NCI-H1417 treated with DMSO at 0.1 percent for 48 hours (cell line): ENCODE measurements around the gene DIP2C.

Source experiments
- DNase-seq: peaks from one replicate; lab custom pipeline; 2025; lab: John Stamatoyannopoulos, UW

Gene DIP2C

GRCh38 chr10:571688-572451, 117.6 kb downstream of the DIP2C start:
- DNase-seq: no peak

DNA sequence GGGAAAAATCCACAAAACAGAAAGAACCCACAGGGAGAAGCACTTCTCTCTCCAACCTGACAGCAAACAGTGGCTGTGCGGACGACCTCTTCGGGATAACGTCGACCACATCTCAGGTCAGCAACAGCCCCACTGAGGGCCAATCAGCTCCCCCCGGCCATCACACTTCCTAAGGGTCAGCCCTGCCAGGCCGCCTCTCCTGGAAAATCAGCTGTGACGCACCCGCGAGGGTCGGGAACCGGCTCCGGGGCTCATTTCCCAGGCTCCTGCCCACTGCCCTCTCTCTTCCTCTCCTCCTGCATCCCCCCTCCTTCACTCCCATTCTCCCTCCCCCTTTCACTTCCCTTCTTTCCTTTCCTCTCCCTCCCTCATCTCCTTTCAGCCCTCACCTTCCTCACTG, 118.3 kb downstream of the DIP2C start:
- DNase-seq: no peak

- DNase-seq: no peak
Observed at GRCh38 chr10:570628-571163, 118.8 kb downstream of the DIP2C start.

DNA sequence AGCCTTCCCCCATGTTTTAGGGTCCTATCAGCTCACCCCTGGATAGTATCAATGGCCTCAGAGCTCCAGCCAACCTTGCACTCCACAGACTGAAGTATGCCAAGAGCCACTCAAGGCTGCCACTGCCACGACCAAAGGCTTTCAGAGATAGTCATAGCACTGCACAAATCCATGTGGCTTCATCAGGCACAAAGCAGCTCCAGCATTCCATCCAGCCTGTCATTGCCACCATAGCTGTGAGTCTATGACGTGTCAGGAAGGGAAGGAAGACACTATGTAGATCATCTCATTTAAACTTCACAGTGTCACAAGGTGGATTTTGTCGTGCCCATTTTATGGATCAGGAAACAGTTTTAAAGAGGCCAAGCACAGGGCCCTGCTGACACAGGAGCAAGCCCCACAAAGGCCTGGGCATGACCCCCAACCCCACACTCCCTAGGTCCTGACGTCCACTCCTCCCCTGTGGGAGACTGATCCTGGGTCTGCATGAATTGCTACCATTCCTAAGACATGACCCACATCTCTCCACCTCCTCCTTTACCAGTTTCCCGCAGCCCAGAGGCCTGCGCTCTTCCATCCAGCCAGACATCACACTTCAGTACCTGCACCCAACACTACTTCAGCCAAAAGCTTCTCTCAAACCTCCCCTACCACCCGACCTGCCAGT, 119.4 kb downstream of the DIP2C start:
- no peak for DNase-seq

DNA sequence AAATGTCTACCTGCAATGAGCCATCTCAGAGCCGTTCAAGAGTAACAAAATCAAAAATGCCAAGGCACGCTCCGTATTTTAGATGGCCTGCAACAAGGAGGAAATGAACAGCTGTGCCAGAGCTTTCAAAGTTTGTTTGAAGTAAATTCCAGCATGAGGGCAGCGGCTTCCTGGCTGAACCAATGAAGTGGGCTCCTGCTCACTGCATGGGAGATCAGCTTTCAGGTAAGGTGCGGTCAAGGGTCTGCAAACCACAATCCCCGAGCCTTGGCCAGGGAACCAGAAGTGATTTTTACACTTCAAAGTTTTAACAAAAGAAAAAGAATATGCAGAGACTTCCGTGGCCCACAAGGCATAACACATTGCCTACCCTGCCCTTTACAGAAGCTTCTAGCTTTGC, 120.6 kb downstream of the DIP2C start:
- DNase-seq: no peak

DNA sequence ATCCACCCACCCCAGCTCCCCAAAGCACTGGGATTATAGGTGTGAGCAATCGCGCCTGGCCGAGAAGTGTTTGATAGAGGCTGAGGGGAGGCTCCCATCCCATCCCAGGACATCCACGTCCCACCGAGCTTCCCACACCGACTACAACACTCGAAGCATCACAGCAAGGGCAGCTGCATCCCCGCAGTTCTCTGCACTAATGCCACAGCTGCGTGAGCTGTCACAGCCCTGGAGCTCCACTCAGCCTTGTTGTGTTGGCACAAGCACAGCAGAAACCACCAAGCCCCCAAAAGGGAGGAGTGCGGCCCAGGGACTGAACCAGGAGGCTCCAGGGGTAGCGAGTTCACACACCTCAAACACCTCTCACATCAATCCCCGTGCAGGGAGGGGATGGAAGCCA, 121.6 kb downstream of the DIP2C start:
- DNase-seq: no peak

GRCh38 chr10:566241-566885, 123.1 kb downstream of the DIP2C start:
- DNase-seq: no peak

- DNase-seq: no peak
Observed at GRCh38 chr10:565676-566075, 123.8 kb downstream of the DIP2C start.

DNA sequence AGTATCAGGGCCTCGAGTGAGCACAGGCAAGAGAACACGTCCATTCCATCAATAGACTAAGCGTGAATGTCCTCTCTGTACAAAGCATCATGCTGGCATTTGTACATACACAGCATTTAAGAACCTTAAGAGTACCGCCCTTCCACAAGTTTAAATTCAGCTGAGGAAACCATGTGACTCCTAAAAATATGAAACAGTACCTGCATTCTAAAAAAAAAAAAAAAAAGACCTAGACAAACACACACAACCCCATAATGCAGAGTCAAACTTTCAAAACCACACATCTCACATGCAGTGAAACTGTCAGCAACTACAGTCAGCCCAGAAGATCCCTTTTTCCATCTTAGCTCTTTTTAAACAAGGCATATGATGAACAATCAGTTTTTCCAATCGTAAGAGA, 124.3 kb downstream of the DIP2C start:
- no peak for DNase-seq

DNA sequence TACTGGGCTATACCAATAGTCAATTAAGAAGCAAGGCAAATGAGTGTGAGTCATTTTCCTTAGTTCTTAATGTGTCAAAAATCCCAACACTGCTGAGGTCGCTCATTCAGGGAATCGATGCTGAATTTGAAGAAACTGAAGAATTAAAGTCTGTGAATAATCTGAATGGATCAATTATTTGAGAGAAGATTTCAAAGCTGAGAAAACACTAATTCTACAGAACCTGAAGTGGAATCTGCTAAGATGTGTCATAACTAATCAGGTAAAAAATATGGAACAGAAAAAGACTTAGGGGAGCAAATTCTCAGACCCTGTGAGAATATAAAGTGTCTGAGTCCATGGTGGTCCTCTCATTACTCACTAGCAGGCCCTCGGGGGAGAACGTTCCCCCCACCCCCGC, 125.6 kb downstream of the DIP2C start:
- no peak for DNase-seq

GRCh38 chr10:562142-562541, 127.3 kb downstream of the DIP2C start:
- no peak for DNase-seq

- DNase-seq: no peak
Observed at GRCh38 chr10:561721-562120, 127.7 kb downstream of the DIP2C start.

DNA sequence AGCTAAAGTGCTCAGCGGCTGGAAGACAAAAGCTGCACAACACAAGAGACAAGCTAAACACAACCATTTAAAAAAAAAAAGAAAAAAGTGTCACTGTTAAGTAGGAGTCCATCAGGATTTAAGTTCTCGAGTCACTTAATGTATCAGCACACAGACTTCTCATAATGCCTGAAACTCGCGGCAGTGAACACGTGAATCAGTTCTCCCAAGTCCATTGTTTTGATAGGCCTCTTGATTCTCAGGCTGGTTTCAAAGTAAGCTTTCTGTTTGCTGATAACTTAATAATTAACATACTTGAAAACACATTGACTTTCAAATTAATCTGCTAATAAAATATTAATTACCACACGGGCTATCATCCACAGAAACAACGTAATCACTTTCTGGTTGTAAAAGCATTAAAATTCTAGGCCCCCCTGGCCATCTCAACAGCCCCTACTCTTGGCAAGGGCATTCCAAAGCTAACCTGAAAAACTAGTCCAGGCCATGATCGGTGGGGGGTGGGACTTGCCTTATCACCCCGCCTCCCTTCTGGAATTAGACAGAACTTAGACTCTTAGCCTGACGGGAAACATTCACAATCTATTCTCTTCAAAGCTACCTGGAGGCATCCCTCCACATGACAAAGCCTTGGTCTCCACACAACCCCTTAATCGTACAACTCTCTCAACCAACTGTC, 129.0 kb downstream of the DIP2C start:
- DNase-seq: no peak

GRCh38 chr10:559767-560047, 129.8 kb downstream of the DIP2C start:
- no peak for DNase-seq

- no peak for DNase-seq
Observed at GRCh38 chr10:558891-559766, 130.3 kb downstream of the DIP2C start.

GRCh38 chr10:558364-558763, 131.1 kb downstream of the DIP2C start:
- DNase-seq: no peak

GRCh38 chr10:557792-558328, 131.6 kb downstream of the DIP2C start:
- no peak for DNase-seq

- no peak for DNase-seq
Observed at GRCh38 chr10:556971-557637, 132.4 kb downstream of the DIP2C start.

DNA sequence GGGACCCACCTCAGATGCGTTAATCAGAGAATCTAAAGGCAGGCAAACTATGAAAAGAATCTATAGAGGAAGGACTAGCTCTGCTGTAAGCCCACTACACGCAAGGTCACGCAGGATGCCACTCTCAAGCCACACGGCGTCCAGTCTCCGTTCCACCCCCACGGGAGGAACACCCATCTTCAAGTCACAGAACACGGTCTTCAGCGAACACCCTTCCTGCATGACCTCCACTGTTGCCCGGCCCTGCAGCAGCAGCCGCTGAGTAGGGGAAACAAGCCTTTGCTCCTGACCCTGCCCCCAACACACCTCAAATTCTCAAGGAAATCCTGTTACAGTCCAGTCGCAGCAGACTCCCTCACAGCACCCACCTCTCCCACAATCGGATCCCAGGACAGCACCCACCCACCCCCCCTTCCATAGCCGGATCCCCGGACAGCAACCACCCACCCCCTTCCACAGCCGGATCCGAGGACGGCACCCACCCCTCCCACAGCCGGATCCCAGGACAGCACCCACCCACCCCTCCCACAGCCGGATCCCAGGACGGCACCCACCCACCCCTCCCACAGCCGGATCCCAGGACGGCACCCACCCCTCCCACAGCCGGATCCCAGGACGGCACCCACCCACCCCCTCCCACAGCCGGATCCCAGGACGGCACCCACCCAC, 133.7 kb downstream of the DIP2C start:
- no peak for DNase-seq

- no peak for DNase-seq
Observed at GRCh38 chr10:555281-555680, 134.2 kb downstream of the DIP2C start.
